ENCODE results near the gene HMGN1.

Gene HMGN1

GRCh38 chr21:39345440-39345839 lies 3.4 kb downstream of the HMGN1 start:
- TF ChIP-seq, protein P1, sequence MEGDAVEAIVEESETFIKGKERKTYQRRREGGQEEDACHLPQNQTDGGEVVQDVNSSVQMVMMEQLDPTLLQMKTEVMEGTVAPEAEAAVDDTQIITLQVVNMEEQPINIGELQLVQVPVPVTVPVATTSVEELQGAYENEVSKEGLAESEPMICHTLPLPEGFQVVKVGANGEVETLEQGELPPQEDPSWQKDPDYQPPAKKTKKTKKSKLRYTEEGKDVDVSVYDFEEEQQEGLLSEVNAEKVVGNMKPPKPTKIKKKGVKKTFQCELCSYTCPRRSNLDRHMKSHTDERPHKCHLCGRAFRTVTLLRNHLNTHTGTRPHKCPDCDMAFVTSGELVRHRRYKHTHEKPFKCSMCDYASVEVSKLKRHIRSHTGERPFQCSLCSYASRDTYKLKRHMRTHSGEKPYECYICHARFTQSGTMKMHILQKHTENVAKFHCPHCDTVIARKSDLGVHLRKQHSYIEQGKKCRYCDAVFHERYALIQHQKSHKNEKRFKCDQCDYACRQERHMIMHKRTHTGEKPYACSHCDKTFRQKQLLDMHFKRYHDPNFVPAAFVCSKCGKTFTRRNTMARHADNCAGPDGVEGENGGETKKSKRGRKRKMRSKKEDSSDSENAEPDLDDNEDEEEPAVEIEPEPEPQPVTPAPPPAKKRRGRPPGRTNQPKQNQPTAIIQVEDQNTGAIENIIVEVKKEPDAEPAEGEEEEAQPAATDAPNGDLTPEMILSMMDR (IDR thresholded peaks at IDR 0.05), result no peak
- Histone ChIP-seq H3K27ac (no peak overlapping the region), H3K4me3 (no peak overlapping the region)
- DNase-seq (ENCODE audit: low spot score), result no peak

DNA sequence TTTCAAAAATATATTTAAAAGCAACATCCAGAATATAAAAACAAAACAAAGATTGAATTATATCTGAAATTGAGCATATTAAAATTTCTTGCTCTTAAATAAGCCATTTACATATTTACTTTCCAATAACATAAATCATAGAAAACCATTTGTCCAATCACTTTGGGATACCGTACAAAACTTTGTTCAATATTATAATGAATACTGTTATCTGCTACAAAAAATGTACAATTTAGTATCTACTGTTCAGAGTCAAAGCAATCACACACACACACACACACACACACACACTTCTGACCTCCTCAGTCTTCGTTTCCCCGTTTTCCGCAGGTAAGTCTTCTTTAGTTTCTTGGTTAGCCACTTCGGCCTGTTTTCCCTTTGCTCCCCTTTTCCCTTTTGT lies 4.0 kb downstream of the HMGN1 start:
- TF ChIP-seq, protein P1 (IDR thresholded peaks at IDR 0.05), result no peak
- no peak overlapping the region for H3K27ac ChIP-seq
- no peak for DNase-seq (ENCODE audit: low spot score)
- no peak overlapping the region for H3K4me3 ChIP-seq

DNA sequence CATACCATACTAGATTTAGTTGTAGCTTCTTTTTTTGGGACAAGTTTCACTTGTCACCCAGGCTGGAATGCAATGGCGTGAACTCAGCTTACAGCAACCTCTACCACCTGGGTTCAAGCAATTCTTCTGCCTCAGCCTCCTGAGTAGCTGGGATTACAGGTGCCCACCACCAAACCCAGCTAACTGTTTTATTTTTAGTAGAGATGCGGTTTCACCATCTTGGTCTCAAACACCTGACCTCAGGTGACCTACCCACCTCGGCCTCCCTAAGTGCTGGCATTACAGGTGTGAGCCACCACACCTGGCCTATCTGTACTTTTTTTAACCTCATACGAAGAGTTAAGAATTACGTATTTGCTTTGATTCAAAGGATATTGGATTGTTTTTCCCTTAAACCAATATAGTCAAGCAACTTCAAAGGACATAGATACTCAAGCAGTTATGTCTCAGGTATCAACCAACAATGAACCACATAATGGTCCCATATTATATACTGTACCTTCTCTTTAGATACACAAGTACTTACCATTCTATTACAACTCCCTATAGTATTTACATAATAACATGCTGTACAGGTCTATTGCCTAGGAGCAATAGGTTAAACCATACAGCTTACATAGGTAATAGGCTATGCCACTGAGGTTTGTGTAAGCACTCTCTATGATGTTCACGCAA lies 7.5 kb downstream of the HMGN1 start:
- Histone ChIP-seq H3K4me3 (no peak overlapping the region), H3K27ac (no peak overlapping the region)
- no peak for DNase-seq (ENCODE audit: low spot score)
- TF ChIP-seq, protein P1 (IDR thresholded peaks at IDR 0.05), result no peak

- DNase-seq (ENCODE audit: low spot score), result no peak
- H3K4me3 ChIP-seq, result no peak overlapping the region
- TF ChIP-seq, protein P1 (IDR thresholded peaks at IDR 0.05), result no peak
- H3K27ac ChIP-seq, result no peak overlapping the region
Measured at GRCh38 chr21:39340687-39341086, 8.2 kb downstream of the HMGN1 start.

- no peak for DNase-seq (ENCODE audit: low spot score)
- TF ChIP-seq, protein P1 (IDR thresholded peaks at IDR 0.05), result no peak
- no peak overlapping the region for H3K4me3 ChIP-seq
- no peak overlapping the region for H3K27ac ChIP-seq
Measured at GRCh38 chr21:39339231-39339630, 9.7 kb downstream of the HMGN1 start.

DNA sequence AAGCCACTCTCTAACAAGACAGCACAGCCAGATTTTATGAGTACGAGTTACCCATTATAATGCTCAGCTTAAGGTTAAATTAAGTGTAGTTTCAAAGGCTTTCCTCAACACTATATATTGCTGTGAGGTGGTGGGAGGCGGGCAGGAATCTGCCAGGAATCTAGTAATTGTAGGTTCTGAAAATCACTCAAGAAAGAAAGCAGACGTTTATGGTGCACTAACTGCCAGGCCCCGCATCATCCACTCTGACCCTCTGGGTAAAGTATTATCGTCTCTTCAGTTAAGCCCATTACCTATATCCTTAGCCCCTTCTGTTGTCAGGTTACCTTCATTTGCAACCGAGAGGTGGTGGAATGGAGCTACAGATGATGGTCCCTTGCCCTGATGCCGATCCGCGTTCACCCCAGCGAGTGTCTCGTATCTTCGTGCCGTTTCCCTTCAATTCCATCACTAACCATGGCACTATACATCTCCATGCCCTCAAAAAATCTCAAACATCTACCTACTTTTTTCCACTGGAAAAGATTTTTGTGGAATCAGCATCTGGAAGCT lies 12.4 kb downstream of the HMGN1 start:
- no peak overlapping the region for H3K27ac ChIP-seq
- no peak for DNase-seq (ENCODE audit: low spot score)
- no peak overlapping the region for H3K4me3 ChIP-seq
- TF ChIP-seq, protein P1 (IDR thresholded peaks at IDR 0.05), result no peak

- no peak overlapping the region for H3K27ac ChIP-seq
- no peak overlapping the region for H3K4me3 ChIP-seq
- no peak for DNase-seq (ENCODE audit: low spot score)
- TF ChIP-seq, protein P1 (IDR thresholded peaks at IDR 0.05), result no peak
Measured at GRCh38 chr21:39334611-39335010, 14.3 kb downstream of the HMGN1 start.

Measured in coronary artery (tissue), 2 donors.